HCT116 (cell line): ENCODE results near the gene GALNT7.
"Not testable (repeated sequence)": the region's sequence is repeated elsewhere in the genome, so short reads cannot be mapped to it uniquely, and the experiment has no call there.

Experiments used
- ATF3 ChIP-seq: IDR thresholded peaks from 2 replicates; pipeline ENCODE4 v1.6.1; 2012
- CBX3 ChIP-seq: IDR thresholded peaks from 2 replicates; pipeline ENCODE4 v1.6.1; 2012; ENCODE audit warnings: low read depth
- CTCF ChIP-seq, 3 experiments: fragments of 200-600 bp in 1 of 3; sonication (generic) in 1 of 3; IDR thresholded peaks in 2 of 3; conservative IDR thresholded peaks in 1 of 3; 2 replicates each; pipeline ENCODE4 v1.5.1; 2012 to 2017; ENCODE audit warnings: low read depth in 2 of 3, low read length in 2 of 3, antibody characterized with exemption in 1 of 3, borderline replicate concordance in 1 of 3, control low read depth in 1 of 3, mild to moderate bottlenecking in 1 of 3, mixed read lengths in 1 of 3, mixed run types in 1 of 3, moderate library complexity in 1 of 3; ENCODE audit not compliant: insufficient read depth in 1 of 3
- EGR1 ChIP-seq: IDR thresholded peaks from 2 replicates; pipeline ENCODE4 v1.6.1; 2012; ENCODE audit warnings: low read depth
- EZH2 ChIP-seq: fragments of 200-600 bp; sonication (generic); IDR thresholded peaks from 2 replicates; pipeline ENCODE4 v1.6.1; 2017; ENCODE audit warnings: antibody characterized with exemption, mixed run types
- MAX ChIP-seq: IDR thresholded peaks from 2 replicates; pipeline ENCODE4 v1.6.1; 2012
- POLR2A ChIP-seq: IDR thresholded peaks from 2 replicates; pipeline ENCODE4 v1.7.0; 2011; ENCODE audit warnings: borderline replicate concordance; ENCODE audit not compliant: insufficient read depth, insufficient read length; ENCODE audit errors: extremely low read depth
- POLR2AphosphoS5 ChIP-seq: IDR thresholded peaks from 2 replicates; pipeline ENCODE4 v1.6.1; 2011; ENCODE audit warnings: mild to moderate bottlenecking, low read depth, low read length, moderate library complexity
- RAD21 ChIP-seq: IDR thresholded peaks from 2 replicates; pipeline ENCODE4 v1.6.1; 2012; ENCODE audit warnings: low read depth, mild to moderate bottlenecking
- REST ChIP-seq: IDR thresholded peaks from 2 replicates; pipeline ENCODE4 v1.6.1; 2012; ENCODE audit warnings: low read depth
- YY1 ChIP-seq: IDR thresholded peaks from 2 replicates; pipeline ENCODE4 v1.6.1; 2011; ENCODE audit warnings: low read length, low read depth, moderate library complexity, mild to moderate bottlenecking; ENCODE audit not compliant: insufficient replicate concordance; ENCODE audit errors: extremely low read depth
- ZNF274 ChIP-seq: fragments of 200-500 bp; sonication (Bioruptor generic); IDR thresholded peaks from 2 replicates; pipeline ENCODE4 v1.6.1; 2014; ENCODE audit warnings: mild to moderate bottlenecking, low read depth, low read length, inconsistent platforms

GRCh38 chr4:173219126-173219437, 50.5 kb downstream of the GALNT7 start:
- not testable (repeated sequence) for TF ChIP-seq CTCF (IDR thresholded peaks at IDR 0.05 in 2 of 3, conservative IDR thresholded peaks at IDR 0.05 in 1 of 3; ENCODE audit: borderline replicate concordance in 1 of 3, insufficient read depth in 1 of 3, low read depth in 2 of 3, low read length in 2 of 3); YY1; RAD21; POLR2AphosphoS5; EZH2; ZNF274; EGR1; MAX; POLR2A; REST; ATF3
- TF ChIP-seq CBX3, result 0 out of 2 replicates have a peak, but pooled peaks have one; percentile 9
